Spleen (tissue), 7 donors: ENCODE measurements around the gene MTERF4.

Experiments
- POLR2A ChIP-seq, 3 donors: fragments of 450-650 bp; IDR thresholded peaks; one replicate each; pipeline ENCODE4 v1.5.1; 2017; ENCODE audit warnings: antibody characterized with exemption in 3 of 3, mild to moderate bottlenecking in 1 of 3
- POLR2AphosphoS5 ChIP-seq, 3 donors: sonication (generic); formaldehyde crosslinking; IDR thresholded peaks; one replicate each; pipeline ENCODE4 v1.5.1; 2017; ENCODE audit warnings: antibody characterized with exemption in 3 of 3
- TF ChIP-seq, protein P1 (sequence below), 11 experiments: fragments of 200-600 bp in 7 of 11; fragments of 450-650 bp in 4 of 11; sonication (generic) in 4 of 11; IDR thresholded peaks in 8 of 11; conservative IDR thresholded peaks in 3 of 11; 1 replicate in 7 of 11; 2 replicates in 4 of 11; pipeline versions ENCODE4 v1.4.0 to v1.8.0; 2016 to 2021; ENCODE audit warnings: antibody characterized with exemption in 11 of 11, inconsistent platforms in 4 of 11, mild to moderate bottlenecking in 1 of 11
- donor health status: DM: no; HTN: no; CAD: no; lungs with moderate emphysema.
- donor health status: DM: no; HTN: no; CAD: no.
- donor health status: DM: no; HTN: no; CAD: no.

DNA sequence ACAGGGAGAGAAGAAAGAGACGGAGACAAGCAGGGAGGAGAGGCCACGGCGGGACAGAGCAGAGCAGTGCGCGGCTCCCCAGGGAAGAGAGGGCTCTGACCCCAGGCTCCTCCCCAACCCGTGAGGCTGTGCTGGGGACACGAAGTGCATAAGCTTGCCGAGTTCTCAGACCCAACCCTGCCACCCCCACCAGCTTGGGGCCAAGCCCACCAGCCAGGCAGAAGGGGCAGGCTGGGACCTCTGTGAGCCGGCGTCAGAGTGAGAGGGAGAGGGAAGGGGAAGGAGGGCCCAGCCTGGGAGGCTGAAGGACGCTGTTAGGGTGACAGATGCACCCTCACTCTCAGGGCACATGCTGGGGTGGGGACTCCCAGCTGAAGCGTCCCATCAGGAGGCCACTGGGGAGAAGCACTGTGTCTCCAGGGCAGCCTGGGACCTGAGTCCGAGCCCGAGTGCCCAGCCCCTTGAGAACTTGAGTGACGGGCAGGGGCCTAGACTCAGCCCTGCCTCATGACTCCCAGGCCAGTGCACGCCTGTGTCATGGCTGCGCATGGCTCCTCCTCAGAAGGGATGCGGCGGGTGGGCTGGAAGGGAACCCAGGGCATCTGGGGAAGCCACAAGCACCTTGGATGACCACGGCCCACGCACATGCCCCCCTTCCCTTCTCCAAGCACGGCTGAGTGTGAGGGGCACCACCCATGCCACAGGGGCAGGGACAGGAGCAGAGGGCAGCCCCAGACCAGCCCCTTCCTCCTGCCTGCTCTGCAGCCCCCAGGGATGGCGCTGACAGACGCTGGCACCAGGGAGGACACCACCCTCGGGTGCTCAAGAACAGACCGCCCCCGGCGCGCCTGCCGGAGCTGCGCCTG is 31.0 kb downstream of the MTERF4 start:
- TF ChIP-seq, protein P1, sequence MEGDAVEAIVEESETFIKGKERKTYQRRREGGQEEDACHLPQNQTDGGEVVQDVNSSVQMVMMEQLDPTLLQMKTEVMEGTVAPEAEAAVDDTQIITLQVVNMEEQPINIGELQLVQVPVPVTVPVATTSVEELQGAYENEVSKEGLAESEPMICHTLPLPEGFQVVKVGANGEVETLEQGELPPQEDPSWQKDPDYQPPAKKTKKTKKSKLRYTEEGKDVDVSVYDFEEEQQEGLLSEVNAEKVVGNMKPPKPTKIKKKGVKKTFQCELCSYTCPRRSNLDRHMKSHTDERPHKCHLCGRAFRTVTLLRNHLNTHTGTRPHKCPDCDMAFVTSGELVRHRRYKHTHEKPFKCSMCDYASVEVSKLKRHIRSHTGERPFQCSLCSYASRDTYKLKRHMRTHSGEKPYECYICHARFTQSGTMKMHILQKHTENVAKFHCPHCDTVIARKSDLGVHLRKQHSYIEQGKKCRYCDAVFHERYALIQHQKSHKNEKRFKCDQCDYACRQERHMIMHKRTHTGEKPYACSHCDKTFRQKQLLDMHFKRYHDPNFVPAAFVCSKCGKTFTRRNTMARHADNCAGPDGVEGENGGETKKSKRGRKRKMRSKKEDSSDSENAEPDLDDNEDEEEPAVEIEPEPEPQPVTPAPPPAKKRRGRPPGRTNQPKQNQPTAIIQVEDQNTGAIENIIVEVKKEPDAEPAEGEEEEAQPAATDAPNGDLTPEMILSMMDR (IDR thresholded peaks at IDR 0.05 in 8 of 11, conservative IDR thresholded peaks at IDR 0.05 in 3 of 11): no peak
- TF ChIP-seq POLR2AphosphoS5 (IDR thresholded peaks at IDR 0.05): peak in 1 of 3 donors; percentile 17
- no peak for TF ChIP-seq POLR2A (IDR thresholded peaks at IDR 0.05)
